HG03439 (cell line): ENCODE results near the gene DBH.

Experiments used
- ATAC-seq: cut with Tn5 transposase; IDR thresholded peaks from one replicate; pipeline ENCODE4 v1.9.1; 2021; ENCODE audit warnings: mild to moderate bottlenecking, moderate library complexity; ENCODE audit not compliant: unreplicated experiment

The DBH gene

DNA sequence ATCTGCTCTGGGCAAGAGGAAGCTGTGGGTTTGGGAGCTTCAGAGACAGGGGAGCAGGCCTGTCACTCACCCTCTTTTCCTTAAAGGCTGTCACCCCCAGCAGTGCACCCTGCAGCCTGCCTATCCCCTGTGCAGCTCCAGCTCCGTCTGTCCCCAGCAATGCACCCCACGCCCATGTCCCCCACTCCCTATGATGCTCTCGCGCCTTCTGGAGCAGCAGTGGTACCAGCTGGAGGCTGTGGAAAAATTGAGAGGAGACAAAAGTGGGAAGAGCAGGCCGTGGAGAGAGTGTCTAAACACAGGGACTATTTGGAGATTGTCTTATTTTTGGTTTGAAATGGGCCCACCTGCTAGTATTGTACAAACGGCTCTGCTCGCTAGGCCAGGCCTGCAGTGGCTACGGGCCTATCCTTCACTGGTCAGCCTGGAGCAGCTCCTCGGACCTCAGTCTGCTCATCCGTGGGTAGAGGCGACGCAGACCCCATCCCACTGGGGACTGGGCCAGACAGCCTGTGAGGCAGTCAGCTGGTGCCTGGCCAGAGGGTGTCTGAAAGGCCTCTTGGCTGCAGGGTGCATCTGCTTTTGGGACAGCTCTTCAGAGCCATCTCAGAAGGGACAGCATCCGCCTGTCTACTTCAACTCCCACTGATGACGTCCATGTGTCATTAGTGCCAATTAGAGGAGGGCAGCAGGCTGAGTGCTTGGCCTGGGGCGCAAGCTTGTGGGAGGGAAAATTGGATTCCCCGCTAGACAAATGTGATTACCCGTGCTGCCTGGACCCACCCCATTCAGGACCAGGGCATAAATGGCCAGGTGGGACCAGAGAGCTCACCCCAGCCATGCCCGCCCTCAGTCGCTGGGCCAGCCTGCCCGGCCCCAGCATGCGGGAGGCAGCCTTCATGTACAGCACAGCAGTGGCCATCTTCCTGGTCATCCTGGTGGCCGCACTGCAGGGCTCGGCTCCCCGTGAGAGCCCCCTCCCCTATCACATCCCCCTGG is at the start of gene DBH:
DBH (plus strand) TSS at position 831 of the 999 bp plus-strand sequence; CDS start at position 840, 9 bp downstream.
- no peak for ATAC-seq

DNA sequence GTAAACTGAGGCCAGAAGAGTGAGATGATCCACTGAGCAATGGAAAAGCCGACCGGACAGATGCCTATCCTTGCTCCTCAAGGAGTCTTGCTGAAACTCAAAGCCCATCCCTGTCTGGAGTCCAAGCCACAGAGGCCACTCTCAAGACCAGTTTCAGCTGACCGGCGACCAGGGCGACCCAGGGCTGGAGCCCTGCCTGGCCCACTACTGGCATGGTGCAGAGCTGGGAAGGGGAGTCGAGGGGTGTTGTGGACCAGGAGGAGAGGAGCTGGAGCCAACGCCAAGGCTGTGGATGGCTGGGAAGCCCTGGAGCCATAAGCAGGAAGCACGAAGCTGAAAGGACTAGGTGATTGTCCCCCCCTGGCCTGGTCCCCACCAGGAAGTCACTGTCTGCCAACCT is 49.1 kb upstream of the DBH start:
- ATAC-seq, result no peak

DNA sequence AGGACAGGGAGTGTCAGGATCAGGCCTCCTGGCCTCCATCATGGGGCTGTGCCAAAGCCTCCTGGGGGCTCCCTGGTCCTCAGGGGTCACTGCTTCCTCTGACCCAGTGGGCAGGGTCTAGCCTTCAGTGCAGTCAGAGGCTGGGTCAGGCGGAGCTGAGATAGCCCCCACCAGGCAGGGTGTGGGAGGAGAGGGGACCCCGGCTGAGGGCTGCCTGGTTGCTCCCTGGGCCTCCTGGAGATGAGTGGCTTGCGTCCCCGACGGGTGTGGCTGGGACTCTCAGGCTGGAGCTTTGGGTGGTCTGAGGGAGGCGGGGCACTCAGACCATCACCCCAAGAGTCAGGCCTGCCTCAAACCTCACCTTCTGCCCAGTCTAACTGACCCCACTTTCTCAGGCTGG is 48.7 kb upstream of the DBH start:
- ATAC-seq, result no peak

DNA sequence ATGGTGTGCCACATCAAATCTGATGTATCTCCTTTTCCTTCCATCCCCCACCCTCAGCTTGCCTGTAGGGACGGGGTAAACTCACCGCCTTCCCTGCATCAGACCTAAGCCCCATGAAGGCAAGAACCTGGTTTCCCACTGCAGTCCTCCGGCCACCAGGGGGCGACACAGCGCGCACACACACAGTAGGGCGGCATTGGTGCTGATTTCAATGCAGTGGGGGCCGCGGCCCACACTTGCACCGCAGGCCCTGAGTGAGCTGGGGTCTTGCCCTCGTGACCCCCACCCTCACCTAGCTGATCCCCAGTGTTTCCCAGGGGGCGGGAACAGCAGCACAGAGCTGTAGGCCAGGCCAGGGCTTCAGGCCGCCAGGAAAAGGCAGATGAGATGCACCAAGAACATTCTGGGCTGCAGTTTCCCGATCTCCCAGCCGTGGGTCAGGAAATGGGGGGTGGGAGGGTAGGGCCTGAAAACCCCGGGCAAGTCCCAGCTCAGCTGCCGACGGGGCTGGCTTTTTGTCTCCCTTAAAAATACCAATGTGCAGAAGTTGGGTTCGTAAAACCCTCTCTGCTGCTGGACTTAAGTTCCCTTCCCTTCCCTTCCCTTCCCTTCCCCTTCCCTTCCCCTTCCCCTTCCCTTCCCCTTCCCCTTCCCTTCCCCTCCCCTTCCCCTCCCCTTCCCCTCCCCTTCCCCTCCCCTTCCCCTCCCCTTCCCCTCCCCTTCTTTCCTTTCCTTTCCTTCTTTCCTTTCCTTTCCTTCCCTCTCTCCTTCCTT is 46.5 kb upstream of the DBH start:
- no peak for ATAC-seq

DNA sequence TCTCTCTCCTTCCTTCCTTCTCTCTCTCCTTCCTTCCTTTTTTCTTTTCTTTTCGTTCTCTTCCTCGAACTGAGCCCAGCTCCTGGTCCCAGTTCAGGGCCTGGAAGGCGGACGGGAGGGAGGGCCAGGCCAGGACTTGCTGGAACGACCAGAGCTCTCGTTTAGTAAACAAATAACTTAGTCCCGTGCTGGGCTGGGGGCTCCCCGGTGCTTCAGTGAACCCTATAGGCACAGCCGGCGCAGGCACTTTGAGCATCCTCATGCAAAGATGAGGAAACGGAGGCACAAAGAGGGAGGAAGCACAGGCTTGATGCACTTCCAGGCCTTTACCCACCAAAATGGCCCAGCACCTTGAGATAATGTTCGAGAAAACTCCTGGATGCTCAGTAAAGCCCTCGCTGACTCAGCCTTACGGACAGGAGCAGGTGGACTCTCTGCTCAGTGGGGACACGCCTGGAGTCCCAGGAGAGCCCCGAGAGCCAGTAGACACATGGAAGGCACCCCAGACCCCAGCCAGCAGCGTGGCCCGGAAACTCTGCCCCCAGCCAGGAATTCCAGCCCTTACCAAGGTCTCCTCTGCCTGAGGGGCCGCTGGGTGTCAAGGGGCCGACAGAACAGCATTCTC is 45.8 kb upstream of the DBH start:
- no peak for ATAC-seq

DNA sequence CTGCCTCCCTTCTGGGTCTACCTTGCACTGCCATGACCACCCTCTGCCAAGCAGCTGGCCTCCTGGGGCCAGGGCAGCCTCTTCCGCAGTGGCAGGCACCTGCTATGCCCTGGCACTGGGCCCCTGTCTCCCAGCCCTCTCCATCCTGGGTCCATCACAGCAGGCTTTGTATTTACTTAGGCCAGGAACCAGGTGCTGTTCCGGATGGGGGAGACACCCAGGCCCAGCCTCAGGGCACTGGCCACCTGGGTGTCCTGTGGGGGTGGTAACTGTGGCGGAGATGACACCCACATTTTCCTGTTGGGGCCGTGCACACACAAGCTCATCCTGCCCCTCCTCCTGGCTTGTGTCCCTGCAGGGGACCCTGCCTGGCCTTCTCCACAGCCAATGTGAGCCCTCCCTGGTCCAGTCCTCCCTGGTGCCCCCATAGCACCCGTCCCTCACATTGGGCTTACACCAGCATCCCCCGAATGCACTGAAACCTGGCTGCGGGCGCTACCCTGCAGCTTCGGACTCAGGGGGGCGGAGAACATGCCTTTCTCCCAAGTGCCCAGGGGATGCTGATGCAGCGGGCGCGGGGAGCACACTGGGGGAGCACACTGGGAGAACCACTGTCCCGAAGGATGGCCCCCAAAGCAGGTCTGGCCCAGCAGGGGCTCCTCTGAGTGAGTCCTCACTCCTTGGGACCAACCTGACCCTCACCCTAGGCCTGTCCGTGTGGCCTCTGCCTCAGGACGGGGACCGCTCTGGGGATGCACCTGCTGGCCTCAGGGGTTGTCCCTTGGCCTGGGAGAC is 44.9 kb upstream of the DBH start:
- no peak for ATAC-seq

DNA sequence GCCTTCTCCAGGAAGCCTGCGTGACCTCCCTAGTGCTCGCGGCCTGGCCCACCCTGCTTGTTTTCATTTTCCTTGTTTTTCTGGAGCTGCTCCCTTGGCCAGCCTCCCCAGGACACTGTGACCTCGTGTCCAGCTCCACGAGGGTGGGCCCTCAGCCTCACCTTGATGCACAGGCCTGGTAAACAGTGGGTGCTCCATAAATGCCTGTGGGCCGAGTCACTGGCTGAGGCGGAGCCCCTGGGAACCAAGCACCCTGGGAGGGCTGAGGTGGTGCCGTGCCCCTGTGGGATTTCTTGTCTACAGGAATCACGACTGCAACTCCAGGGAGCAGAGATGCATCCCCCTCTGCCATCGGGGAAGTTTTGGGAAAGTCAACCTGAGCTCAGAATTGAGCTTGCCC is 44.2 kb upstream of the DBH start:
- no peak for ATAC-seq

DNA sequence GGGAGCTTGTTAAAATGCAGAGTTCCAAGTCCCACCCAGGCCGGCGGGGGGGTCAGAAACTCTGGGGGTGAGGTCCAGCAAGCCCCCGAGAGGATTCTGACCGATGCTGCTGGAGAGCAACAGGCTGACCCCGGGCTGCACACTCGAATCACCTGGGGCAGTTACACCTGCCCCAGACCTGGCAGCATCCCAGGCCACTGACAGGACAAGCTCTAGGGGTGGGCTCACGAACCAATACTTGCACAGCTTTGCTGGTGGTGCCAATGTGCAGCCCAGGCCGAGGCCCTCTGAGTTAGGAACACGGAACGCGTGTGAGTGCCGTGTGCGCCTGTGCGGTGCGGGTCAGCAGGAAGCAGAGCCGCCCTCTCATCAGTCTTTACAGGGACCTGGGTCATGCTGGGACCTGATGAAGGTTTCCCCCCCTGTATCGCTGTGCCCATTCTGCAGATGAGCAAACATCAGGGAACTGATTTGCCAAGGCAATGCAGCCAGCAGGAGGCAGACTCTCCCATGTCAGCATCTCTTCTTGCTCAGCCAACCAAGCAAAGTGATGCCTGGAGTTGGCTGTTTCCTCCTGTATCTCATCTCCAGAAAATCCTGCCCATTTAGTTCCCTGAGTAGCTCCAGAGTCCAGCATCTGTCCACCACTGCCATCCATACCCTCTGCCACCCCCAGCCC is 43.3 kb upstream of the DBH start:
- no peak for ATAC-seq

DNA sequence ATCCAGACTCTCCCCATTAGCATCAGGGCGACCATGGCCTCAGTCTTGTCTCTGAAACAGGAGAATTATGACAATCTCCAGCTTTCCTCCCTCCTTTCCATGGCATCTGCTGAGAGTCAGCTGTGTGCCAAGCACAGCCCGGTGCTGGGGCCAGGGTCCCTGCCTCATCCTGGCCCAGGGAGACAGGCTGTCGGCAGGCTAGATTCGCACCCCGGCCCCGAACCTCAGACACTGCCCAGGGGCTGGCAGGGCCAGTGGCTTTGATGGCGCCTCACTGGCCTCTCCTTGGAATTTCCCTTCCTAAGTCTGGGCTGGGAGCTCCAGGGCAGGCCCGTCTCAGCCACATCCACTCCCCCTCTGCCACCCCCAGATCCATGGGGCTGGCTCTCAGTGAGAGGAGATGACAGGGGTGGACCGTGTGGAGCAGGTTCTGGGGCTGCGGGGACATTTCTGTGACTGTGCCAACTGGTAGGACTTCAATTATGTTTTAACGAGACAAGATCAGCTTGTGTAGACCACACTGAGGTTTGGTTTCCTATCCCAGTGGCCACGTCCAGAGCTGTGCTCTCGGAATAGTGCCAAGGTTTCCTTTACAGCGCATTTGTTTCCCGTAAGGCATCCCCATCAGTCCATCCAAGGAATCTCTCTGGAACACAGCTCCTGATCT is 42.4 kb upstream of the DBH start:
- no peak for ATAC-seq

DNA sequence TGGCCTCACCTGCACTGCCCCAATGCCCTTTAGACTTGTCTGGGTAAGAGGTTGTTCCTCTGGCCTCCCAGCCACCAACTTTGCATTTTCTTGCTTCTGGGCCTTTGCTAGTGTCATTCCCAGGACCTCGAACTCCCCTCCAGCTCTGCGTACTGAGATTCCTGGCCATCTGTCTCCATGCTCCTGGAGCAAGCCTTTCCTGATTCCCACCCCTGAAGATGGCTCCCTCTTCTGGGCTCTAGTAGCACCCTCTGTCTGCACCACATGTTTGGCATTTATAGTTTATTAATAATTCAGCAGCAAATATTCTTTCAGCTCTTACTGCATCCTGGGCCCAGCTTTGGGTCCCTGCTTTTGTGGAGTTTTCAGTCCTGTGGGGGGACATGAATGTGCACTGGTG is 41.9 kb upstream of the DBH start:
- no peak for ATAC-seq

DNA sequence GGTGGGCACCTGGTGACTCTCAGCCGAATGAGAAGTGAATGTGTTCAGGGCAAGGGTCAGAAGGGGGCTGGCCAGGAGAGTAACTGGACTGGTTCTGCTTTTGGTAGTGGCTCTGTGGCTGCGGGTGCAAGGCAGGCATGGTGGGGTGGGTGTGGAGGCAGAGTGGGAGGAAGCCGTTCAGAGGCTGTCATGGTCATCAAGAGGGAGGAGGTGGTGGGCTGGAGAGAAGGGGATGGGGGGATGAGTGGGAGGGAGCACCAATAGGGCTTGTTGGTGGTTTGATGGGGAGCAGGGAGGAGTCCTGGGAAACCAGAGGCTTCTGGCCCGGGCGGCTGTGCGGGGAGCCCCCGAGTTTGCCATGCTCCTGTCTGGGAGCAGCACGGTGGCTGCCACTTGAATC is 40.3 kb upstream of the DBH start:
- no peak for ATAC-seq

DNA sequence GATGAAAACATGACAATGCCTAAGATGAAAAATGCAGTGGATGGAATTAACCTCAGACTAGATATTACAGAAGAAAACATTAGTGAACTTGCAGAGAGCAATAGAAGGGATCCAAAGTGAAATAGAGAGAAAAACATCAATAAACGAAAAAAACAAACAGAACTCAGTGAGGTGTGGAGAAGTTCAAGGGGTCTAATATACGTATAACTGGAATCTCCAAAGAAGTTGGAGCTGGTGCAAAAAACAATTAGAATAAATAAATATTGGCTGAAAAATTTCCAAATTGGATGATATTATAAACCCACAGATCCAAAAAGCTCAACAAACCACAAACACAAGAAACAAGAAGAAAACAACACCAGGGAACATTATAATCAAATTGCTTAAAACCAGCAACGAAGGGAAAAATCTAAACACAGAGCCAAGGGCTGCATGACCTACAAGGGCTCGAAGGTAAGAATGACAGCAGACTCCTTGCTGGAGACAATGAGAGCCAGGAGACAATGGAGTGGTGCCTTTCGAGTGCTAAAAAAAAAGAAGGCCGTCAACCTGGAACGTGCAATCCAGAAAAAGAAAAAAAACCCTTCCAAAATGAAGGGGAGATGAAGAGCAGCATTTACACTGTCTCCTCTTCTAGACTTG is 38.7 kb upstream of the DBH start:
- no peak for ATAC-seq

DNA sequence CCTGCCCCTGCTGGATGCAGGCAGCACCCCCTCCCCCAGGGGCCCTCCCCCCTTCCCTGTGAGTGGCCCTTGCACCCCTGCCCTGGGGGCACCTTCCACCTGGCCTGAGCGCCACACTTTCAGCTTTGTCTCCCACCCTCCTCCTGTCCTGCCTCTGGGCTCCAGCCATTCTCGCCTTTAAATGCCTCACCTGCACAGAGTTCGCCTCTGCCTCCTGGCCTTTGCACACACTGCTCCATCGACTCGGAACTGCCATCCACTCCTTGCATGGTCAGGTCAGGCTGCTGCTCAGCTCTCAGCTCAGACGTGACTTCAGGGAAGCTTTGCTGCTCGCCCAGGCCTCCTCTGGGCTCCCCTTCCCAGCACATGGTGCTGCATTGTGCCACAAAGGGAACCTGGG is 37.2 kb upstream of the DBH start:
- no peak for ATAC-seq

DNA sequence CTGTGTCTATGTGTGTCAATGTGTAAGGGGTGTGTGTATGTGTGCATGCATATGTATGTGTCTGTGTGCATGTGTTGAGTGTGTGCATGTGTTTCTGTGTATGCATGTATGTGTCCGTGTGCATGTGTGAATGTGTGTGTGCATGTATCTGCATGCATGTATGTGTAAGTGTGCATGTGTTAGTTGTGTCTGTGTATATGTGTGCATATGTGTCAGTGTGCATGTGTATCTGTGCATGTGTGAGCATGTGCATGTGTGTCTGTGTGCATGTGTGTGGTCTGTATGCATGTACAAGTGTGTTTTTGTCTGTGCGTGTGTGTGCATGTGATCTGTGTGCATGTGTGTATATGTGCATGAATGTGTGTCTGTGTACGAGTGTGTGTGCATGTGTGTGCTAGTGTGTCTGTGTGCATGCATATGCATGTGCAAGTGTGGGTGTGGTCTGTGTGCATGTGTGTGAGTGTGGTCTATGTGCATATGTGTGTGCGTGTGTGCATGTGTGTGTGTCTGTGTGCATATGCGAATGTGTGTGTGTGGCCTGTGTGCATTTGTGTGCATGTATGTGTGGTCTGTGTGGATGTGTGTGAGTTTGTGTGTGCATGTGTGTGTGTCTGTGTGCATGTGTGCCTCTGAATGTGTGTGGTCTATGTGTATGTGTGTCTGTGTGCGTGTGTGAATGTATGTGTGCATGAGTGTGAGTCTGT is 36.5 kb upstream of the DBH start:
- ATAC-seq, result no peak

DNA sequence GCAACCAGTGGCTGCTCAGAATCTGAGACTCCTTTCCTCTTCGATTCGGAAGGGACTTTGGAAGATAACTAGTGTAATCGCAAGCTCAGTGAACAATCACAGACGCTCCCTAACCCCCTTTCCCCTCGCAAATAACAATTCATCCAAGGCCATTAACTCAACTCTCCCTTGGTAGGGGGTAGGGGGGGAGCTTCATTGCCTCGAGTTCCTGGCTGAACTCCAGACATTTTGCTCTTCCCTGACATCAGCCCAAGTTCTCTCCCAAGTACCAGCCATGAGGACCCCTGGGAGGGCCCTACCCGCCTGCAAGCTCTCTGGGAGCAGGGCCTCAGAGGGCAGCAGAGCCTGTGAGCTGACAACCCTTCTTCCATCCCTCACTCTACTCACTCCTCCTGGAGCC is 35.4 kb upstream of the DBH start:
- no peak for ATAC-seq

DNA sequence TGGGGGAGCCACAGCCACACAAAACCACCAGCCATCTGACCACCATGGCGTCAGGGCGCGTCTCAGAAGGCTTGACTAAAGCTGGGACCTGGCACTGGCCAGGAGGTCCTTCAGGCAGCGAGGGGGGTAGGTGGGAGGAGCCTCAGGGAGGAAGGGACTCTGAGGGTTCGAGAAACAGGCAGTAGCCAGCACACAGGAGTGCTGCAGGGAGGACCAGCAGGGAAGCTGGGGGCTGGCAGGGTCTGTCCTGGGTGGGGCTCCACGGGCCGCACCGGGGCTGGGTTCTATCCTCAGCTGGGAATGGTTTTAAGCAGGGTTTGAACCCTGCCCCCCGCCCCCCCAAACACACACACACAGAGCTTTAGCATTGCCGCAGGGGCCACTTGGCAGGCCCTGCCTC is 34.4 kb upstream of the DBH start:
- no peak for ATAC-seq

DNA sequence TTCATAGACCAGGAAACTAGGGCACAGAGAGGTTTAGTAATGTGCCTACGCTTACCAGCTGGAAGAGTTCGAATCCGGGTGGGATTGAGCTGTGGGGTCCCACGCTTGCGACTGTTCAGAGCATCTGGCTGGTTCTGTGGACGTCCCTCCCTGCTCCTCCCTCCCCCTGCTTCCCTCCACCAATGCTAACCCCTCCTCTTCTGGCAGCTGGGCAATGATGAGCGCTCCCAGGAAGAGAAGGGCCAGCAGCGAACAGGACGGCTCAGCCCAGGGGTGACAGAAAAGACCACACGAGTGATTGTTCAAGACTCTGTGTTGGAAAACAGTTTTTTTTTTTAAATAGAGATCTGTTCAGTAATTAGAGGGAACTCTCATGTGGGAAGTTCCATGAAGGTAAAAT is 33.9 kb upstream of the DBH start:
- no peak for ATAC-seq

DNA sequence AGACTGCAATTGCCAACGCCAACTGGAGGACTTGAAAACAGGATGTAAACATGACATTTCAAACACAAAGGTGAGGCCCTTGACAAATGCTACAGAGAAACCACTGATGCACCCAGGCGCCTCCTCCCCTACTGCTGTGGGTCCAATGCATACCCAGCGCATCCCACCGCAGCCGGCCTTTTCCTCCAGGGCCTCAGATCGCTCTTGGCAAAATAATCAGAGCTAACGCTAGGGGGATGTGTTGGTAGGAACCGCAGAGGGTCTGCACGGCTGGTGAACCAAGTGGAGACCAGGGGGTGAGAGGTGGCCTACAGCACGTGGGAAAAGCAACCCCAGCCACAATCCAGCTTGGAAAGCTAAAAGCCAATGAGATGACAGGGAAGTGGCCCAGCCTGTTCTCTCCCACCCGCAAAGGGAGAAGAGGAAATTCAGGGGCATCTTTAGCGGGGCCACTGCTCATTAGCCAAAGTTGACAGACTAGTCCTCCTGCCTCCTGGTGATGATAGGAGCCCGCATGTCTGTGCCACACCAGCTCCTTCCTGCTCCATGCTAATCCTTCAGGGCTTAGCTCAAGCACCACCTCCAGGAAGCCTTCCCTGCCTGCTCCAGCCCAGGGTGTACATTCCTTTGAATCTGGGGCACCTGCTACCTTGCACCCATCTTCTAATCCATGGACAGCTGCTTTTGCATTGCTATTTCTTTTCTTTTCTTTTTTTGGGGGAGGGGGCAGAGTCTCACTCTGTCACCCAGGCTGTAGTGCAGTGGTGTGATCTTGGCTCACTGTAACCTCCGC is 32.8 kb upstream of the DBH start:
- ATAC-seq, result no peak
